Adrenal gland (tissue), 19 donors: ENCODE measurements around the gene GHRH. TPM values are rescaled to one million over a fixed set of nuclear protein-coding genes. Genes with fewer than 3 reads are reported as not detected.

Source experiments
- DNase-seq, 7 donors: peaks; one replicate each; pipeline ENCODE4 v3.0.0-alpha.2; 2019 to 2020
- H3K27ac ChIP-seq, 5 donors: fragments of 200-600 bp; sonication (generic) in 4 of 5; 1 replicate in 3 of 5; 2 replicates in 2 of 5; pipeline versions ENCODE4 v1.5.1 to v1.8.0; 2016 to 2020; ENCODE audit warnings: mild to moderate bottlenecking in 1 of 5
- H3K27me3 ChIP-seq: fragments of 200-600 bp; 2 replicates; pipeline ENCODE4 v1.8.0; 2021
- H3K36me3 ChIP-seq, 2 donors: fragments of 200-600 bp; replicated peaks in 1 of 2; 1 replicate in 1 of 2; 2 replicates in 1 of 2; pipeline versions ENCODE4 v1.5.1 to v1.8.0; 2018 to 2022
- H3K4me1 ChIP-seq, 2 donors: fragments of 200-600 bp; replicated peaks in 1 of 2; 1 replicate in 1 of 2; 2 replicates in 1 of 2; pipeline versions ENCODE4 v1.5.1 to v1.8.0; 2018 to 2021
- H3K4me3 ChIP-seq, 4 donors: fragments of 200-600 bp; sonication (generic) in 3 of 4; one replicate each; pipeline ENCODE4 v1.5.1; 2016 to 2018
- H3K9me3 ChIP-seq, 3 donors: fragments of 200-600 bp; sonication (generic) in 1 of 3; replicated peaks in 1 of 3; 1 replicate in 2 of 3; 2 replicates in 1 of 3; pipeline versions ENCODE4 v1.5.1 to v1.8.0; 2016 to 2021
- POLR2A ChIP-seq, 2 donors: fragments of 450-650 bp; IDR thresholded peaks; one replicate each; pipeline ENCODE4 v1.6.1; 2017; ENCODE audit warnings: antibody characterized with exemption in 2 of 2, mild to moderate bottlenecking in 2 of 2, moderate library complexity in 1 of 2
- WGBS, 4 donors: extraction: QIAGEN DNeasy Blood & Tissue Kit in 2 of 4; methylation state at CpG; one replicate each; pipeline versions ENCODE4 v1.1.5 to v1.1.7; 2013 to 2017; 5-methylcytosine and 5-hydroxymethylcytosine counted together
- intact Hi-C, 2 donors: fragments of 100-400 bp; cut with DNase I; formaldehyde crosslinking; loops; one replicate each; pipeline versions ENCODE4 v1.14.1 to v1.15.0; 2022 to 2023
- long read RNA-seq, 10 donors: library from polyadenylated mRNA in 3 of 10; unstranded in 2 of 10; stranded (forward) in 1 of 10; transcript quantifications; one replicate each; pipeline ENCODE4 v2.0.0 and lab custom pipeline, GENCODE V29; 2021 to 2026
- polyA plus RNA-seq, 3 donors: library from polyadenylated mRNA; stranded (reverse); fragments of 200-250 nt in 2 of 3; fragments of 350-450 nt in 1 of 3; fragmentation: Illumina TruSeq in 1 of 3; extraction: RNeasy Lipid Tissue Mini Kit (QIAGEN cat#74804) in 1 of 3; gene quantifications; one replicate each; pipeline ENCODE4 v1.2.3, GENCODE V29; 2013 to 2014
- total RNA-seq, 9 donors: library from RNA; depleted of rRNA in 4 of 9; stranded (reverse); fragments of >200 nt in 4 of 9; fragments of 120-200 nt in 1 of 9; fragmentation: NEBNext Ultra II Directional in 1 of 9; extraction: Animal tissue kit (Norgen Biotek cat#: 25700) in 1 of 9; gene quantifications; one replicate each; pipeline versions ENCODE4 v1.1.0 to v1.2.4, GENCODE V29; 2013 to 2023
- TF ChIP-seq, protein P1 (sequence below), 6 experiments: fragments of 450-650 bp in 4 of 6; fragments of 200-600 bp in 2 of 6; sonication (generic) in 1 of 6; IDR thresholded peaks; 1 replicate in 5 of 6; 2 replicates in 1 of 6; pipeline versions ENCODE4 v1.5.1 to v1.8.0; 2016 to 2021; ENCODE audit warnings: antibody characterized with exemption in 6 of 6, mild to moderate bottlenecking in 2 of 6, moderate library complexity in 1 of 6
- donor health status: healthy with polysubstance abuse.
- donor health status: Bipolar disorder and iron deficiency.
- donor health status: DM: yes; HTN: yes; CAD: no.
- donor health status: DM: no; HTN: no; CAD: no.
- donor health status: DM: no; HTN: no; CAD: no.
- donor health status: DM: yes; HTN: yes; CAD: no.

The GHRH gene
- total RNA-seq (not detected), polyA plus RNA-seq (10 to 100 TPM in 1 of 3 donors, under 1 TPM in 1, not detected in 1; 0.91 to 26.1 TPM)
- long read RNA-seq, donor 1 = 0 reads
- long read RNA-seq, donor 2 = 0 reads
- long read RNA-seq, donor 3 = 0 reads
- long read RNA-seq, donor 4 = 0 reads
- long read RNA-seq, donor 5 = 0 reads
- long read RNA-seq, donor 6 = 0 reads
- long read RNA-seq, donor 7 = 0 reads
- long read RNA-seq, donor 8 = 0 reads
- long read RNA-seq, donor 9 = 0 reads
- long read RNA-seq, donor 10 = 0 reads

DNA sequence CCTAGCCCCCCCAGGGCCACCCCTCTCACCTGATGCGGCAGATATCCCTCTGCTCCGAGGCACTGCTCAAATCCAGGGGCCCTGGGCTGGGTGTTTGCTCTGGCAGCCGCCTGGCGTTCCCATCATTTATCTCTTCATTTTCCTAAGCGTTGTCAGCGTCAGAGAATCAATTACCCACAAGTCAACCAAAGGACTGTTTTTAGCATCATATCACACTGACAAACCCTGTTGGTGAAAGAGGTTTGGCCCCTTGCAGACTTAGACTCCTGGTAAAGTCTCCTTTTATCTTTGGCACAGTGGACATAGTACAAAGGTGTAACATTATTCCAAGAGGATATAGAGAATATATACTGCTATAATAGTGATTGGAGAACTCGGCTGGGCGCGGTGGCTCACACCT, at the start of gene GHRH:
Gene GHRH (minus strand): TSS at position 101 of the 400 bp plus-strand sequence. CDS start 4,925 bp downstream, outside the sequence.
- Histone ChIP-seq H3K36me3 (no peaks in the 10 kb centered on the region), H3K9me3 (no peaks in the 10 kb centered on the region), H3K27ac (no peak within 1 kb of the TSS), H3K4me1 (no peaks in the 10 kb centered on the region), H3K4me3 (no peak within 1 kb of the TSS), H3K27me3 (no peaks in the 10 kb centered on the region)
- no peak for DNase-seq
- intact Hi-C loops = no loop called here
- 70 to 79% (median 74%) methylated on average over 9 of the region's 9 CpGs for WGBS, 4 donors
- TF ChIP-seq POLR2A (IDR thresholded peaks at IDR 0.05) = no peak
- TF ChIP-seq, protein P1, sequence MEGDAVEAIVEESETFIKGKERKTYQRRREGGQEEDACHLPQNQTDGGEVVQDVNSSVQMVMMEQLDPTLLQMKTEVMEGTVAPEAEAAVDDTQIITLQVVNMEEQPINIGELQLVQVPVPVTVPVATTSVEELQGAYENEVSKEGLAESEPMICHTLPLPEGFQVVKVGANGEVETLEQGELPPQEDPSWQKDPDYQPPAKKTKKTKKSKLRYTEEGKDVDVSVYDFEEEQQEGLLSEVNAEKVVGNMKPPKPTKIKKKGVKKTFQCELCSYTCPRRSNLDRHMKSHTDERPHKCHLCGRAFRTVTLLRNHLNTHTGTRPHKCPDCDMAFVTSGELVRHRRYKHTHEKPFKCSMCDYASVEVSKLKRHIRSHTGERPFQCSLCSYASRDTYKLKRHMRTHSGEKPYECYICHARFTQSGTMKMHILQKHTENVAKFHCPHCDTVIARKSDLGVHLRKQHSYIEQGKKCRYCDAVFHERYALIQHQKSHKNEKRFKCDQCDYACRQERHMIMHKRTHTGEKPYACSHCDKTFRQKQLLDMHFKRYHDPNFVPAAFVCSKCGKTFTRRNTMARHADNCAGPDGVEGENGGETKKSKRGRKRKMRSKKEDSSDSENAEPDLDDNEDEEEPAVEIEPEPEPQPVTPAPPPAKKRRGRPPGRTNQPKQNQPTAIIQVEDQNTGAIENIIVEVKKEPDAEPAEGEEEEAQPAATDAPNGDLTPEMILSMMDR (IDR thresholded peaks at IDR 0.05) = no peak

DNA sequence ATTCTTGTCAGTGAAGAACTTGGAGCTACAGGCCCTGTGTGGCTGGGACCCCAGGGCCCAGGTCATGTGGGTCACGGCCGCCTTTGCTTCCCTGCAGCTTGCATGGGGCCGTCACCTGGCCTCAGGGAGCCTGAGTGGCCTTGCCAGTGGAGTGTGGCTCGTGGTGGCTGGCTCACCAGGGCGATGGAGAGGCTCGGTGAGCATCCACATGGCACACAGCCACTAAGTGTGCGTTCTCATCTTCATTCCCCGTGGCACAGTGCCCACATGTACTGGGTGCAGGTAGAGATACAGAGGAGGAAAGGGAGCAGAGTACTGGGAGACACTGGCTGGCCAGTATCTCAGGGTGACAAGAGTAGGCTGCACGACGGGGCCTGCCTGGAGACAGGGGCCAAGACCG, 49.3 kb upstream of the GHRH start:
- peaks cover 7 to 43% of the 10 kb centered on the region in 2 donors for H3K4me1 ChIP-seq
- no peaks in the 10 kb centered on the region for H3K9me3 ChIP-seq
- 70 to 89% (median 81%) methylated on average over 10 to 11 of the region's 11 CpGs for WGBS, 4 donors
- no peak for TF ChIP-seq POLR2A (IDR thresholded peaks at IDR 0.05)
- TF ChIP-seq, protein P1 (IDR thresholded peaks at IDR 0.05) = no peak
- intact Hi-C loops = no loop called here
- peak in 1 of 7 donors; percentile 55 for DNase-seq
- H3K27ac ChIP-seq = peak overlapping the region in 1 of 5 donors; percentile 60
- H3K4me3 ChIP-seq = no peak overlapping the region
- H3K36me3 ChIP-seq = no peaks in the 10 kb centered on the region
- H3K27me3 ChIP-seq = no peaks in the 10 kb centered on the region

GRCh38 chr20:37309936-37310590, 48.4 kb upstream of the GHRH start:
- Histone ChIP-seq H3K27ac (peak overlapping the region in 2 of 5 donors; percentile 56 to 60), H3K4me3 (no peak overlapping the region), H3K27me3 (no peaks in the 10 kb centered on the region), H3K9me3 (no peaks in the 10 kb centered on the region), H3K4me1 (peaks cover 7 to 35% of the 10 kb centered on the region in 2 donors), H3K36me3 (no peaks in the 10 kb centered on the region)
- no peak for TF ChIP-seq POLR2A (IDR thresholded peaks at IDR 0.05)
- TF ChIP-seq, protein P1 (IDR thresholded peaks at IDR 0.05) = no peak
- WGBS, 4 donors = 40 to 55% (median 51%) methylated on average over 15 to 16 of the region's 16 CpGs
- peak in 6 of 7 donors; percentile 57 to 78 (median 70) for DNase-seq
- intact Hi-C loops = no loop called here

GRCh38 chr20:37309290-37309689, 47.7 kb upstream of the GHRH start:
- no peaks in the 10 kb centered on the region for H3K36me3 ChIP-seq
- peak overlapping the region in 2 of 5 donors; percentile 21 to 60 for H3K27ac ChIP-seq
- H3K27me3 ChIP-seq = no peaks in the 10 kb centered on the region
- peaks cover 3 to 27% of the 10 kb centered on the region in 2 donors for H3K4me1 ChIP-seq
- DNase-seq = peak in 1 of 7 donors; percentile 37
- H3K9me3 ChIP-seq = no peaks in the 10 kb centered on the region
- TF ChIP-seq, protein P1 (IDR thresholded peaks at IDR 0.05) = no peak
- no peak for TF ChIP-seq POLR2A (IDR thresholded peaks at IDR 0.05)
- 90 to 100% (median 97%) methylated on average over 2 to 6 of the region's 6 CpGs for WGBS, 4 donors
- H3K4me3 ChIP-seq = no peak overlapping the region
- intact Hi-C loops = no loop called here
